Measurements from ENCODE around the gene ZNF431.

- no peak for TF ChIP-seq CTCF (IDR thresholded peaks at IDR 0.05)
- TF ChIP-seq POLR2AphosphoS5 (IDR thresholded peaks at IDR 0.05) = no peak
Observed at GRCh38 chr19:21133633-21134032, 8.2 kb upstream of the ZNF431 start.

Measured in gastroesophageal sphincter (tissue), 3 donors.